Measurements from ENCODE around the gene HOXA6.

HOXA6 gene

GRCh38 chr7:27149842-27150567 lies 2.4 kb upstream of the HOXA6 start:
- DNase-seq (ENCODE audit: low spot score): no peak

- DNase-seq (ENCODE audit: low spot score): no peak
These were observed 1.4 kb upstream of the HOXA6 start for GRCh38 chr7:27148756-27149641.

GRCh38 chr7:27148031-27148755 lies 619 bp upstream of the HOXA6 start:
- no peak for DNase-seq (ENCODE audit: low spot score)

DNA sequence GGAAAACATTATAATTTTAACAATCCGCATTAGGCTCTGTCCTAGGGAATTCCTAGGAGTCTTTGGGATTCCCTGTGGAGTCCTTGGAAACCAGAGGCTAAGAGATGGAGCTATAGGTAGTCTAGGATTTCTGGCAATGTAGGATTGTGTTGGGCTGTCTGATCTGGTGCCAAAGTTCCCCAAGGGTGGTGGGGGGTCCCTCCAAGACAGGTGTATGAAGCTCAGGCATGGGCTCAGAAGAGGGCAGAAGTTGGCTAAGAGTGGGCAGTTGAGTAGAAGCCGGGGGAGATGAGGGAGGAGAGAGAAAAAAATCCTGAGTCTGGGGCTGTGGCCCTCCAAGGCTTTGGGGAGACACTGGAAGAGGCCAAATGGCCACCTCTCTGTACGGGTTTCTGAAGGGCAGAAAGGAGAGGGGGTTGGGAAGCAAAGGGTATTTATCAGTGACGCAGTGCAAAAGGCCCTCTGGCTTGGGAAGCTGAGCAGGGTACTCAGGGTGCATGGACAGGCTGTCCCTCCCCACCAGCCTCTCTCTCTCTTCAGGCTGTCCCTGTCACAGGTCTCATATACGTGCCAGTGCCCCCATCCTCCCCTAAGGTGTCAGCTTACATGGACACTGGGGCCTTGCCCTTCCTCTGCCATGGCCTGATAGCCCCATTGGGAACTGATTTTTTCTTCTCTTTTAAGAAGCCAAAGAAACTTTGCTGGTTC lies 929 bp downstream of the HOXA6 start:
- no peak for DNase-seq (ENCODE audit: low spot score)

GRCh38 chr7:27145914-27146412 lies 1.6 kb downstream of the HOXA6 start:
- DNase-seq (ENCODE audit: low spot score): no peak

DNA sequence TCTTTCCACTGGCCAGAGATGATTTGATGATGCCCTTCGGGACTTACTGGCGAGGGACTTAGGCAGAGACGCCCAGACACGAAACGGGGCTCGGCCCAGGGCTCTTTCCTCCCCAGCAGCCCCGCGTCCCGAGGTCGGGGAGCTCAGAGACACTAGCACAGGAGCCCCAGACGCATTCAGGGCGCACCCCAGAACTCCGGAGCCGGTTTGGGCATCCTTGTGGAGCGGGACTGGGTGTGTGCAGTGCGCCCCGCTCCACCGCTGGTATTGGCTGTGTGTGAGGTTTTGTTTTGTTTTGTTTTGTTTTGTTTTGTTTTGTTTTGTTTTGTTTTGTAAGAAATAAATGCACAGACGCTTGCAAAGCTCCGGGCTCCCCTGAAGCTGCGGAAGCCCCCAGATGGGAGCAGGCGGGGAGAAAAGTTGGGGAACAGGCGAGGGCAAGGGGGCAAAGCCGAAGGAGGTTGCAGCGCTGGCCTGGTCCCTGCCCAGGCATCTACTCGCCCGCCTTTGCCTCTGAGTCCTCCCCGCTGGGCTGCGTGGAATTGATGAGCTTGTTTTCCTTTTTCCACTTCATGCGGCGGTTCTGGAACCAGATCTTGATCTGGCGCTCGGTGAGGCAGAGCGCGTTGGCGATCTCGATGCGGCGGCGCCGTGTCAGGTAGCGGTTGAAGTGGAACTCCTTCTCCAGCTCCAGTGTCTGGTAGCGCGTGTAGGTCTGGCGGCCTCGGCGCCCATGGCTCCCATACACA lies 2.2 kb downstream of the HOXA6 start:
- no peak for DNase-seq (ENCODE audit: low spot score)

DNA sequence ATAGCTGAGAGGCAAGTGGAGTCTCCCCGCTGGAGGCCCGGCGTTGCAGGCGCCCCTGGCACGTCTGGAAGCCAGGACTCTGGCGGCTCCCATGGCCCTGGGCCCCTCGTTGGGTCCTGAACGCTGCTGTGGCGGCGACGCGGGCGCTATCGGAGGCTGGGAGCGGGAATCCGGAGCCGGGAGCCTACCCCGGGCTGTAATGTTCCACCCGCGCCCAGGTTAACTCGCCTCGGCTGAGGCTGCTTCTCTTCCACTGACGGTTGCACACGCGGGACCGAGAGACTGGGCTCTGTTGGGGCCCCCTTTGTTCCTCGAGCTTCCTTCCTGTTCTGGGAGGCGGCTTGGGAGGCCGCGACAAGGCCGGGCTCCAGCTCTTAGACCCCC lies 2.8 kb downstream of the HOXA6 start:
- DNase-seq (ENCODE audit: low spot score): no peak

GRCh38 chr7:27143950-27144780 lies 3.4 kb downstream of the HOXA6 start:
- DNase-seq (ENCODE audit: low spot score): no peak

GRCh38 chr7:27143023-27143949 lies 4.3 kb downstream of the HOXA6 start, which contains the start of gene HOXA5:
Gene HOXA5, minus strand, starts transcription at chr7:27143681. Its CDS starts 74 bp downstream, at chr7:27143607.
- DNase-seq (ENCODE audit: low spot score): no peak

- no peak for DNase-seq (ENCODE audit: low spot score)
These were observed 5.0 kb downstream of the HOXA6 start for GRCh38 chr7:27142580-27143022.

GRCh38 chr7:27141923-27142579 lies 5.5 kb downstream of the HOXA6 start:
- DNase-seq (ENCODE audit: low spot score): no peak

DNA sequence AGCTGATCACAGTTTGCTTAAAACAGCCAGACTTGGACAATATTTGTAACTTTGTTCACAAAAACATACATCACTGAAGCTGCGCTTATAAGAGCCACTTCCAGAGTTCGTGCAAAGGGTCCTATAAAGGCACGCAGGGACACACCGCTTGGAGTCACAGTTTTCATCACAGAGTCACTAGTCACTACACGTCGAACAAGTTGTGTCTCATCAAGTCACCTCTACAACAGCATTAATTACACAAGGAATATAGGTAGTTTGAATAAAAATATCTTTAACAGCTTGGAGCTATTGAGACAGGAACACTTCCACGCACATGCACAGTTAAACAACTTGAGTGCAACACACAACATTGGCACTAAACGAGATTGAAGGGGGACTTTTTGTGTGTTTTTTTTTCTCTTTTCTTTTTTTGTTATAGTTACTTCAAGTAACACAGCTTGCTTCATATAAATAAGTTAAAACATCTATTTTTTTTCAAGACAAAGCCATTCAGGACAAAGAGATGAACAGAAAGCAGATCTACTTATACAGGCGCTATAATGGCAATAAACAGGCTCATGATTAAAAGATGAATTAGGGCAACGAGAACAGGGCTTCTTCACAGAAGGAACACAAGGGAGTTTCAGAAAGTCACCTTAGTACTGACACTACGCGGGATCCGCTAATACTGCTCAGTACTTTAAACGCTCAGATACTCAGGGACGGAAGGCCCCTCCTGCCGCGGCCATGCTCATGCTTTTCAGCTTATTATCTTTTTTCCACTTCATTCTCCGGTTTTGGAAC lies 6.2 kb downstream of the HOXA6 start:
- DNase-seq (ENCODE audit: low spot score): no peak

GRCh38 chr7:27140126-27140857 lies 7.3 kb downstream of the HOXA6 start:
- no peak for DNase-seq (ENCODE audit: low spot score)

- no peak for DNase-seq (ENCODE audit: low spot score)
These were observed 8.0 kb downstream of the HOXA6 start for GRCh38 chr7:27139334-27140125.

DNA sequence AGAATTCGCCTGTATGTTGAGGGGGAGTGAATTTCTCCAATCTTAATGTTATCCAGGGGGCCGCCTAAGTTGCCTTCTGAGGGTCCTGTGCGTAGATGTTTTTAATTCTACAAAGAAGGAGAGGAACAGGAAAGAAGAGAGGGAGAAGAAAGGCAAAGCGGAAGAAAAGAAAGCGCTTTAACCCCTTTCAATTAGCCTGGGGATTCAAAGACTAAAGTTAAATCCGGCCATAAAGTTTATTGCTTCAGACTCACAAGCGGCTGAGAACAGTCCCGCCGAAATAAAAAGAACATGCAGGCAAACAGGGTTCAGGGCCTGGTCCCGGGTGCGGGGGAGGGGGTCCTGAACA lies 8.6 kb downstream of the HOXA6 start:
- no peak for DNase-seq (ENCODE audit: low spot score)

DNA sequence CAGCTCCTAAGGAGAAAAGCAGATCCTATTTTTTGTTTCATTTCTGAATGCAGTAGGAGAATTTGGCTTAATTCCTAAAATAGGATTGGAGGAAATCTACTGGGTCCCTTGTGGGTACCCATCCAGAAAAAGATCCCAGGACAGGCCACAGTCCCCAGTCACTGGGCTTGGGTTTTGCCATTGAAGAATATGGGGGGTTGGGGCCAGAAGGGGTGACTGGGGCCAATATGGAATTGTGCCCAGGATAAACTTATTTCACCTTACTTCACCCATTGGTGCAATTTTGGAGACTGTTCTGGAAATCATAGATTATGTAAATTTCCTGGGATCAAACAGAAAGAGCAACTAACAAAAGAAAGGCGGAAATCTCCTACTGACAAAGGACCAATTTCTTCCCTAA lies 9.1 kb downstream of the HOXA6 start:
- no peak for DNase-seq (ENCODE audit: low spot score)

Data from germinal center (tissue), 1 donor.